ENCODE data around the gene ADCK1. TPM values are rescaled to one million over a fixed set of nuclear protein-coding genes. Genes with fewer than 3 reads are reported as not detected.
"Not testable (repeated sequence)": the region's sequence is repeated elsewhere in the genome, so short reads cannot be mapped to it uniquely, and the experiment has no call there.

The ADCK1 gene
- total and polyA plus RNA-seq, 8 donors = 0.58 to 39.1 (median 4.0) TPM

- Histone ChIP-seq H3K4me1 (peaks cover 20 to 55% (median 39%) of the 10 kb centered on the region in 4 donors), H3K9me3 (no peaks in the 10 kb centered on the region), H3K4me3 (peak within 1 kb of the TSS; percentile 79 to 95 (median 89)), H3K27ac (peak within 1 kb of the TSS; percentile 85 to 97 (median 93)), H3K27me3 (no peaks in the 10 kb centered on the region), H3K36me3 (peaks cover 0 to 18% (median 6%) of the 10 kb centered on the region in 4 donors)
- TF ChIP-seq EP300 (IDR thresholded peaks at IDR 0.05) (no peak), CTCF (IDR thresholded peaks at IDR 0.05) (no peak), POLR2A (IDR thresholded peaks at IDR 0.05) (peak in 1 of 4 donors; percentile 65), POLR2AphosphoS5 (IDR thresholded peaks at IDR 0.05) (peak; percentile 83 to 96 (median 87))
- intact Hi-C loops (cut with DNase I; ENCODE audit: low total_unique reads) = no loop called here
- 0% methylated on average over 28 to 60 of the region's 60 CpGs for WGBS, 5 donors
- DNase-seq = peak; percentile 93 to 98
These were observed 39.3 kb upstream of the ADCK1 start, which contains the start of gene SNW1 for GRCh38 chr14:77760381-77761204. TSS of gene SNW1 (minus strand) at chr14:77761156. CDS start at chr14:77761127, 29 bp downstream.

GRCh38 chr14:77761205-77761931, 38.5 kb upstream of the ADCK1 start:
- TF ChIP-seq CTCF (IDR thresholded peaks at IDR 0.05) (peak in 1 of 7 experiments; percentile 11), POLR2A (IDR thresholded peaks at IDR 0.05) (no peak)
- peak in 1 of 2 donors; percentile 62 for DNase-seq
- Histone ChIP-seq H3K36me3 (peaks cover 0 to 10% (median 2%) of the 10 kb centered on the region in 4 donors), H3K4me3 (peak overlapping the region; percentile 79 to 95 (median 89)), H3K4me1 (peaks cover 20 to 47% (median 36%) of the 10 kb centered on the region in 4 donors), H3K9me3 (no peaks in the 10 kb centered on the region), H3K27ac (peak overlapping the region; percentile 85 to 97 (median 93)), H3K27me3 (no peaks in the 10 kb centered on the region)
- intact Hi-C loops (cut with DNase I; ENCODE audit: low total_unique reads) = no loop called here
- 1 to 4% (median 2%) methylated on average over 18 to 24 of the region's 24 CpGs for WGBS, 5 donors

GRCh38 chr14:77763316-77763715, 36.6 kb upstream of the ADCK1 start:
- TF ChIP-seq EP300 (IDR thresholded peaks at IDR 0.05) (no peak), POLR2A (IDR thresholded peaks at IDR 0.05) (no peak), POLR2AphosphoS5 (IDR thresholded peaks at IDR 0.05) (no peak), CTCF (IDR thresholded peaks at IDR 0.05) (no peak)
- no peaks in the 10 kb centered on the region for H3K27me3 ChIP-seq
- no peak for DNase-seq
- H3K4me1 ChIP-seq = peaks cover 15 to 28% (median 23%) of the 10 kb centered on the region in 4 donors
- H3K36me3 ChIP-seq = peaks cover 0 to 3% (median 0%) of the 10 kb centered on the region in 4 donors
- H3K27ac ChIP-seq = no peak overlapping the region
- H3K9me3 ChIP-seq = no peaks in the 10 kb centered on the region
- H3K4me3 ChIP-seq = no peak overlapping the region
- intact Hi-C loops (cut with DNase I; ENCODE audit: low total_unique reads) = no loop called here
- WGBS, 5 donors = 59 to 73% (median 63%) methylated on average over 1 of the region's 1 CpG

GRCh38 chr14:77763978-77764377, 35.9 kb upstream of the ADCK1 start:
- DNase-seq = no peak
- TF ChIP-seq POLR2A (IDR thresholded peaks at IDR 0.05) = no peak
- TF ChIP-seq POLR2AphosphoS5 (IDR thresholded peaks at IDR 0.05) = no peak
- TF ChIP-seq EP300 (IDR thresholded peaks at IDR 0.05) = no peak
- no peak for TF ChIP-seq CTCF (IDR thresholded peaks at IDR 0.05)
- intact Hi-C loops (cut with DNase I; ENCODE audit: low total_unique reads) = no loop called here
- WGBS, 5 donors = 77 to 88% (median 83%) methylated on average over 3 of the region's 3 CpGs
- Histone ChIP-seq H3K9me3 (no peaks in the 10 kb centered on the region), H3K27me3 (no peaks in the 10 kb centered on the region), H3K4me3 (no peak overlapping the region), H3K27ac (no peak overlapping the region), H3K4me1 (peaks cover 9 to 22% (median 16%) of the 10 kb centered on the region in 4 donors), H3K36me3 (peaks cover 0 to under 1% (median 0%) of the 10 kb centered on the region in 4 donors)

GRCh38 chr14:77768442-77769069, 31.4 kb upstream of the ADCK1 start:
- H3K27me3 ChIP-seq; intact Hi-C loops (cut with DNase I; ENCODE audit: low total_unique reads); H3K4me1 ChIP-seq; H3K27ac ChIP-seq; DNase-seq; H3K4me3 ChIP-seq; H3K36me3 ChIP-seq; H3K9me3 ChIP-seq: not testable (repeated sequence)
- WGBS, 5 donors = 45 to 62% (median 46%) methylated on average over 2 of the region's 2 CpGs

- intact Hi-C loops (cut with DNase I; ENCODE audit: low total_unique reads); H3K36me3 ChIP-seq; H3K27me3 ChIP-seq; DNase-seq; H3K4me3 ChIP-seq; H3K4me1 ChIP-seq; H3K9me3 ChIP-seq; H3K27ac ChIP-seq: not testable (repeated sequence)
- 78 to 88% (median 78%) methylated on average over 4 of the region's 4 CpGs for WGBS, 5 donors
These were observed 25.9 kb upstream of the ADCK1 start for GRCh38 chr14:77773966-77774365.
